Mucosa of rectum (tissue), 2 donors: ENCODE data around the gene ASIC4.

ENCODE experiments used
- H3K27ac ChIP-seq, 2 donors: one replicate each; pipeline ENCODE4 v1.7.0; 2013; ENCODE audit warnings: inconsistent platforms in 2 of 2, low read depth in 2 of 2, low read length in 2 of 2
- H3K27me3 ChIP-seq, 2 donors: one replicate each; pipeline ENCODE4 v1.7.0; 2013; ENCODE audit warnings: low read length in 2 of 2; ENCODE audit not compliant: control insufficient read depth in 2 of 2, insufficient read depth in 2 of 2
- H3K36me3 ChIP-seq, 2 donors: one replicate each; pipeline ENCODE4 v1.7.0; 2013; ENCODE audit warnings: low read length in 2 of 2; ENCODE audit not compliant: control insufficient read depth in 2 of 2, insufficient read depth in 2 of 2
- H3K4me1 ChIP-seq, 2 donors: one replicate each; pipeline ENCODE4 v1.7.0; 2013; ENCODE audit warnings: low read length in 2 of 2, mild to moderate bottlenecking in 1 of 2; ENCODE audit not compliant: control insufficient read depth in 2 of 2, insufficient read depth in 2 of 2
- H3K4me3 ChIP-seq, 2 donors: one replicate each; pipeline ENCODE4 v1.7.0; 2013; ENCODE audit warnings: low read length in 2 of 2
- H3K9ac ChIP-seq, 2 donors: one replicate each; pipeline ENCODE4 v1.7.0; 2013; ENCODE audit warnings: low read length in 2 of 2, low read depth in 1 of 2, mild to moderate bottlenecking in 1 of 2
- H3K9me3 ChIP-seq, 2 donors: one replicate each; pipeline ENCODE4 v1.7.0; 2013; ENCODE audit warnings: low read length in 2 of 2; ENCODE audit not compliant: control insufficient read depth in 2 of 2
- donor health status: healthy.
- donor health status: Normal muscosa, but diverticular disease.

The ASIC4 gene

DNA sequence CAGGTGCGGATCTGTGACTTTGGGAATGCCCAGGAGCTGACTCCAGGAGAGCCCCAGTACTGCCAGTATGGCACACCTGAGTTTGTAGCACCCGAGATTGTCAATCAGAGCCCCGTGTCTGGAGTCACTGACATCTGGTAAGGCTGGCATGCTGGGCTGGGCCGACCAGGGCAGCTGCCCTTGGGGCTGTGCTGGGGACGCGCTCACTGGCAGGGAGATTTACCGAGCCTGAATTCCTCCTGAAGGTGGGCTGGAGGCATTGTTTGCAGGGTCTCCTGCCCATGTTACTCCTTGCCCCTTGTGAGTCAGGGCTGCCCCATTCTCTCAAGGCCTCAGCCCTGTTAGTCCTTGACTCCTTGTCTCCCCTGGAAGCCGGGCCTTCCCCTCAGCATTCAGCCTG is 34.3 kb upstream of the ASIC4 start:
- Histone ChIP-seq H3K4me3 (no peak overlapping the region), H3K36me3 (no peaks in the 10 kb centered on the region), H3K27me3 (peaks cover 8 to 36% of the 10 kb centered on the region in 2 donors), H3K4me1 (peaks cover 4 to 6% of the 10 kb centered on the region in 2 donors), H3K27ac (no peak overlapping the region), H3K9ac (no peak overlapping the region), H3K9me3 (no peaks in the 10 kb centered on the region)

DNA sequence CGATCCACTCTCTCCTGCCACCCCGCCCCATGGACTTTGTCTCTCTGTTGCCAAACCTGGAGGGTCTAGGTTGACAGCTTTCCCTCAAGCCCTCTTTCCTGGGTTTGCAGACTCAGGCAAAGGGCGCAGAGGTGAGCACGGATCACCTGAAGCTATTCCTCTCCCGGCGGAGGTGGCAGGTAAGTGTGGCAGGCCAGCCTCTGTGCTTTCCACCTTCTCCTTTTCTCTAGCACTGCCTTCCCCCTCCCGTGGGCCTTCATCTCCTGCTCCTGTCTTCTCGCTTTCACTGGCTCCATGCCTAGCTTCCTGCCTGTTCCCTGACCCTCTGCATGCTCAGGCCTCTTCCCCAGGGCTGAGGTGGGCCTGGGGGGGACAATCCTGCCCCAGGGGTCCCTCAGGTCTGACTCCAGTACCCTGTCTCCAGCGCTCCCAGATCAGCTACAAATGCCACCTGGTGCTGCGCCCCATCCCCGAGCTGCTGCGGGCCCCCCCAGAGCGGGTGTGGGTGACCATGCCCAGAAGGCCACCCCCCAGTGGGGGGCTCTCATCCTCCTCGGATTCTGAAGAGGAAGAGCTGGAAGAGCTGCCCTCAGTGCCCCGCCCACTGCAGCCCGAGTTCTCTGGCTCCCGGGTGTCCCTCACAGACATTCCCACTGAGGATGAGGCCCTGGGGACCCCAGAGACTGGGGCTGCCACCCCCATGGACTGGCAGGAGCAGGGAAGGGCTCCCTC is 31.4 kb upstream of the ASIC4 start:
- Histone ChIP-seq H3K4me1 (peaks cover 4 to 6% of the 10 kb centered on the region in 2 donors), H3K27me3 (peaks cover 22 to 50% of the 10 kb centered on the region in 2 donors), H3K9ac (no peak overlapping the region), H3K4me3 (no peak overlapping the region), H3K36me3 (no peaks in the 10 kb centered on the region), H3K9me3 (no peaks in the 10 kb centered on the region), H3K27ac (no peak overlapping the region)

DNA sequence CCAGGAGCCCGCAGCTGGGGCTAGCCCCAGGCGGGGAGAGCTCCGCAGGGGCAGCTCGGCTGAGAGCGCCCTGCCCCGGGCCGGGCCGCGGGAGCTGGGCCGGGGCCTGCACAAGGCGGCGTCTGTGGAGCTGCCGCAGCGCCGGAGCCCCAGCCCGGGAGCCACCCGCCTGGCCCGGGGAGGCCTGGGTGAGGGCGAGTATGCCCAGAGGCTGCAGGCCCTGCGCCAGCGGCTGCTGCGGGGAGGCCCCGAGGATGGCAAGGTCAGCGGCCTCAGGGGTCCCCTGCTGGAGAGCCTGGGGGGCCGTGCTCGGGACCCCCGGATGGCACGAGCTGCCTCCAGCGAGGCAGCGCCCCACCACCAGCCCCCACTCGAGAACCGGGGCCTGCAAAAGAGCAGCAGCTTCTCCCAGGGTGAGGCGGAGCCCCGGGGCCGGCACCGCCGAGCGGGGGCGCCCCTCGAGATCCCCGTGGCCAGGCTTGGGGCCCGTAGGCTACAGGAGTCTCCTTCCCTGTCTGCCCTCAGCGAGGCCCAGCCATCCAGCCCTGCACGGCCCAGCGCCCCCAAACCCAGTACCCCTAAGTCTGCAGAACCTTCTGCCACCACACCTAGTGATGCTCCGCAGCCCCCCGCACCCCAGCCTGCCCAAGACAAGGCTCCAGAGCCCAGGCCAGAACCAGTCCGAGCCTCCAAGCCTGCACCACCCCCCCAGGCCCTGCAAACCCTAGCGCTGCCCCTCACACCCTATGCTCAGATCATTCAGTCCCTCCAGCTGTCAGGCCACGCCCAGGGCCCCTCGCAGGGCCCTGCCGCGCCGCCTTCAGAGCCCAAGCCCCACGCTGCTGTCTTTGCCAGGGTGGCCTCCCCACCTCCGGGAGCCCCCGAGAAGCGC is 30.6 kb upstream of the ASIC4 start:
- H3K4me3 ChIP-seq: no peak overlapping the region
- H3K27me3 ChIP-seq: peaks cover 22 to 50% of the 10 kb centered on the region in 2 donors
- H3K36me3 ChIP-seq: no peaks in the 10 kb centered on the region

DNA sequence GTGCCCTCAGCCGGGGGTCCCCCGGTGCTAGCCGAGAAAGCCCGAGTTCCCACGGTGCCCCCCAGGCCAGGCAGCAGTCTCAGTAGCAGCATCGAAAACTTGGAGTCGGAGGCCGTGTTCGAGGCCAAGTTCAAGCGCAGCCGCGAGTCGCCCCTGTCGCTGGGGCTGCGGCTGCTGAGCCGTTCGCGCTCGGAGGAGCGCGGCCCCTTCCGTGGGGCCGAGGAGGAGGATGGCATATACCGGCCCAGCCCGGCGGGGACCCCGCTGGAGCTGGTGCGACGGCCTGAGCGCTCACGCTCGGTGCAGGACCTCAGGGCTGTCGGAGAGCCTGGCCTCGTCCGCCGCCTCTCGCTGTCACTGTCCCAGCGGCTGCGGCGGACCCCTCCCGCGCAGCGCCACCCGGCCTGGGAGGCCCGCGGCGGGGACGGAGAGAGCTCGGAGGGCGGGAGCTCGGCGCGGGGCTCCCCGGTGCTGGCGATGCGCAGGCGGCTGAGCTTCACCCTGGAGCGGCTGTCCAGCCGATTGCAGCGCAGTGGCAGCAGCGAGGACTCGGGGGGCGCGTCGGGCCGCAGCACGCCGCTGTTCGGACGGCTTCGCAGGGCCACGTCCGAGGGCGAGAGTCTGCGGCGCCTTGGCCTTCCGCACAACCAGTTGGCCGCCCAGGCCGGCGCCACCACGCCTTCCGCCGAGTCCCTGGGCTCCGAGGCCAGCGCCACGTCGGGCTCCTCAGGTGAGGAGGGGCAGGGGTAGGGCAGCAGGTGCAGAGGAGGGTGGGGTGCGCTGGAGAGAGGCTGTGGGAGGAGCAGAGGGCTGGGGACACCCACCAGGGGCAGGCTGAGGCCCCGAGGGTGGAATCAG is 29.7 kb upstream of the ASIC4 start:
- Histone ChIP-seq H3K4me1 (peaks cover 4 to 6% of the 10 kb centered on the region in 2 donors), H3K4me3 (no peak overlapping the region), H3K9me3 (no peaks in the 10 kb centered on the region), H3K9ac (no peak overlapping the region), H3K27me3 (peaks cover 22 to 50% of the 10 kb centered on the region in 2 donors), H3K27ac (no peak overlapping the region), H3K36me3 (no peaks in the 10 kb centered on the region)

More for the DNA sequence above, 30.6 kb upstream of the ASIC4 start:
- Histone ChIP-seq H3K4me1 (peaks cover 4 to 6% of the 10 kb centered on the region in 2 donors), H3K9me3 (no peaks in the 10 kb centered on the region), H3K9ac (no peak overlapping the region), H3K27ac (no peak overlapping the region)

DNA sequence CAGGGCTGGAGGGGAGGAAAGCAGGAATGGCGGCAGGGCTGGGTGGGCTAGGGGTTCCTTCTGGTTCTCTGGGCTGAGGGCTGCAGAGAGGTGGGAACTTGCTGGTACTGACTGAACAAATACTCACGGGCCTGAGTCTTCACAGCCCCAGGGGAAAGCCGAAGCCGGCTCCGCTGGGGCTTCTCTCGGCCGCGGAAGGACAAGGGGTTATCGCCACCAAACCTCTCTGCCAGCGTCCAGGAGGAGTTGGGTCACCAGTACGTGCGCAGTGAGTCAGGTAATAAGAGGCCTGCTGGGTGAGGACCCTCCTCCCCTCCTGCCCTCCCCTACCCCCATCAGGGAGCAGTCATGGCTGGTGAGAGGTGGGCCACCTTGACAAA is 29.1 kb upstream of the ASIC4 start:
- Histone ChIP-seq H3K36me3 (no peaks in the 10 kb centered on the region), H3K27me3 (peaks cover 22 to 50% of the 10 kb centered on the region in 2 donors), H3K27ac (no peak overlapping the region), H3K4me1 (peaks cover 4 to 6% of the 10 kb centered on the region in 2 donors), H3K9ac (no peak overlapping the region), H3K9me3 (no peaks in the 10 kb centered on the region), H3K4me3 (no peak overlapping the region)

DNA sequence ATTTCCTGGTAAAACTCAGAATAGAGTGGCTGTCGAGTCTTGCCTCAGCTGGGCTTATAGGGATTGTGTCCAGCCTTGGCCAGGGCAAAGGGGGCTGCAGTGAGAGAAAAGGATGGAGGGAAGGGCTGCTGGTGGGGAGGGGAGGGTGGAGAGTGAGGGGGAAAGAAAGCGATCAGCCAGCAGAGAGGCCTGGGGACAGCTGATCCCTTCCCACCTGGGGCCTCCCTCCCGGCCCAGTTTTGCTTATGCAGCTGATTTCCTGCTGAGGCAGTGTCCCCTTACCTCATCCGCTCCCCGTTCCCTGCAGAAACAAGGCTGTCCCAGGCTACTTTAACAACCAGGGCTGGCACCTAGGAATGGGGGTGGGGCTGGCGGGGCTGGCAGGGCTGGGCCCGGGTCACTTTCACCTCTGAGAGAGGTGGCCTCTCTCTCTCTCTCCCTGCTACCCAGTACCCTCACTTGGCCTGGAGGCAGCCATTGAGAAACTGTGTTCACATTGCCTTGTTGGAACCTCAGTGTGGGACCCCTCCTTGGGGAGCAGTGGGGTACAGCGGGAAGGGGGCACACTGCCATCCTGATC is 27.8 kb upstream of the ASIC4 start:
- H3K4me3 ChIP-seq: no peak overlapping the region
- no peaks in the 10 kb centered on the region for H3K9me3 ChIP-seq
- H3K4me1 ChIP-seq: peaks cover 4 to 6% of the 10 kb centered on the region in 2 donors
- peaks cover 22 to 43% of the 10 kb centered on the region in 2 donors for H3K27me3 ChIP-seq
- H3K9ac ChIP-seq: no peak overlapping the region
- no peak overlapping the region for H3K27ac ChIP-seq
- no peaks in the 10 kb centered on the region for H3K36me3 ChIP-seq

DNA sequence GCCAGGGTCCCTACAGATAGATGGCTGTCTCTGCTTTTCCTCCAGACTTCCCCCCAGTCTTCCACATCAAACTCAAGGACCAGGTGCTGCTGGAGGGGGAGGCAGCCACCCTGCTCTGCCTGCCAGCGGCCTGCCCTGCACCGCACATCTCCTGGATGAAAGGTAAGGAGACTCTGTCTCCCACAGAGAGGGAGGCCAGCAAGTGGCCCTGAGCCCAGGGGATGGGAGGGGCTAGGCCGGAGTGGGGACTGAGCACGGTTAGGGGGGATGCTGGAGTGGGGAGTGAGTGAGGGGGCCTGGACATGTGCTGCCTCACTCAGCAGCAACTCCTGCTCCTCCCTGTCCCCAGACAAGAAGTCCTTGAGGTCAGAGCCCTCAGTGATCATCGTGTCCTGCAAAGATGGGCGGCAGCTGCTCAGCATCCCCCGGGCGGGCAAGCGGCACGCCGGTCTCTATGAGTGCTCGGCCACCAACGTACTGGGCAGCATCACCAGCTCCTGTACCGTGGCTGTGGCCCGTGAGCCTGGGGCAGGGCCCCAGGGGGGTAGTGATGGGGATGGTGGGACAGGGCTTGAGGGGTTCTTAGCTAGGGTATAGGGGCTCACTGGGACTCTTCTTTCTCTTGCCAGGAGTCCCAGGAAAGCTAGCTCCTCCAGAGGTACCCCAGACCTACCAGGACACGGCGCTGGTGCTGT is 26.0 kb upstream of the ASIC4 start:
- Histone ChIP-seq H3K36me3 (no peaks in the 10 kb centered on the region), H3K4me3 (no peak overlapping the region), H3K9ac (no peak overlapping the region), H3K27ac (no peak overlapping the region), H3K9me3 (no peaks in the 10 kb centered on the region), H3K4me1 (peaks cover 4 to 6% of the 10 kb centered on the region in 2 donors), H3K27me3 (peaks cover 22 to 31% of the 10 kb centered on the region in 2 donors)

DNA sequence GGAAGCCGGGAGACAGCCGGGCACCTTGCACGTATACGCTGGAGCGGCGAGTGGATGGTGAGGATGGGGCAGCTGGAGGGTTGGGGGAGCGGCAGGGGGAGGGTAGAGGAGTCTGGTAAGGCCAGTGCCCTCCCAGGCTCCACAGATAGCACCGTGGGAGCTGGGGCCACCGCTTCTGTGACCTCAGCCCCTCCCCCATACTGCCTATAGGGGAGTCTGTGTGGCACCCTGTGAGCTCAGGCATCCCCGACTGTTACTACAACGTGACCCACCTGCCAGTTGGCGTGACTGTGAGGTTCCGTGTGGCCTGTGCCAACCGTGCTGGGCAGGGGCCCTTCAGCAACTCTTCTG is 25.5 kb upstream of the ASIC4 start:
- Histone ChIP-seq H3K27ac (no peak overlapping the region), H3K4me1 (peaks cover 4 to 6% of the 10 kb centered on the region in 2 donors), H3K27me3 (peaks cover 22 to 30% of the 10 kb centered on the region in 2 donors), H3K4me3 (no peak overlapping the region), H3K9ac (no peak overlapping the region), H3K9me3 (no peaks in the 10 kb centered on the region), H3K36me3 (no peaks in the 10 kb centered on the region)

DNA sequence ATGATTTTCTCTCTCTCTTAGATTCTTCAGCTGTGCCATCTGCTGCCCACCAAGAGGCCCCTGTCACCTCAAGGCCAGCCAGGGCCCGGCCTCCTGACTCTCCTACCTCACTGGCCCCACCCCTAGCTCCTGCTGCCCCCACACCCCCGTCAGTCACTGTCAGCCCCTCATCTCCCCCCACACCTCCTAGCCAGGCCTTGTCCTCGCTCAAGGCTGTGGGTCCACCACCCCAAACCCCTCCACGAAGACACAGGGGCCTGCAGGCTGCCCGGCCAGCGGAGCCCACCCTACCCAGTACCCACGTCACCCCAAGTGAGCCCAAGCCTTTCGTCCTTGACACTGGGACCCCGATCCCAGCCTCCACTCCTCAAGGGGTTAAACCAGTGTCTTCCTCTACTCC is 25.0 kb upstream of the ASIC4 start:
- Histone ChIP-seq H3K9ac (no peak overlapping the region), H3K27ac (no peak overlapping the region), H3K27me3 (peaks cover 19 to 30% of the 10 kb centered on the region in 2 donors), H3K36me3 (no peaks in the 10 kb centered on the region), H3K4me3 (no peak overlapping the region), H3K9me3 (no peaks in the 10 kb centered on the region), H3K4me1 (peaks cover 1 to 2% of the 10 kb centered on the region in 2 donors)
